Nephron progenitor cell (in vitro differentiated cells): ENCODE data around the gene ATP13A4.
"Not testable (repeated sequence)": the region's sequence is repeated elsewhere in the genome, so short reads cannot be mapped to it uniquely, and the experiment has no call there.

Experiments
- DNase-seq: peaks from one replicate; pipeline ENCODE4 v3.0.0; 2021
- H3K27ac Mint-ChIP-seq: 2 replicates; pipeline ENCODE4 v1.8.0; 2021; ENCODE audit warnings: mild to moderate bottlenecking, moderate library complexity, mixed read lengths
- H3K27me3 Mint-ChIP-seq: 2 replicates; pipeline ENCODE4 v1.8.0; 2021; ENCODE audit warnings: mild to moderate bottlenecking, low read depth, mixed read lengths; ENCODE audit not compliant: poor library complexity
- H3K36me3 Mint-ChIP-seq: 2 replicates; pipeline ENCODE4 v1.8.0; 2021; ENCODE audit warnings: low read depth, mixed read lengths
- H3K4me1 Mint-ChIP-seq: 2 replicates; pipeline ENCODE4 v1.8.0; 2021; ENCODE audit warnings: mixed read lengths
- H3K4me3 Mint-ChIP-seq: 2 replicates; pipeline ENCODE4 v1.8.0; 2021; ENCODE audit warnings: mild to moderate bottlenecking, moderate library complexity, mixed read lengths
- H3K9me3 Mint-ChIP-seq: 2 replicates; pipeline ENCODE4 v1.8.0; 2021; ENCODE audit warnings: mild to moderate bottlenecking, moderate library complexity, mixed read lengths
- CTCF ChIP-seq: fragments of 200-600 bp; sonication (generic); IDR thresholded peaks from 2 replicates; pipeline ENCODE4 v1.5.0; 2021; ENCODE audit warnings: antibody characterized with exemption

The ATP13A4 gene

GRCh38 chr3:193530231-193531165 lies 24.2 kb downstream of the ATP13A4 start:
- Mint-ChIP-seq H3K27me3 (peaks cover 10% of the 10 kb centered on the region), H3K27ac (no peak overlapping the region), H3K4me1 (no peaks in the 10 kb centered on the region), H3K4me3 (no peak overlapping the region), H3K36me3 (no peaks in the 10 kb centered on the region), H3K9me3 (no peaks in the 10 kb centered on the region)
- DNase-seq, result no peak
- no peak for TF ChIP-seq CTCF

GRCh38 chr3:193526085-193526484 lies 28.6 kb downstream of the ATP13A4 start:
- H3K27ac Mint-ChIP-seq, DNase-seq, H3K9me3 Mint-ChIP-seq, H3K4me3 Mint-ChIP-seq, H3K4me1 Mint-ChIP-seq, H3K36me3 Mint-ChIP-seq: not testable (repeated sequence)
- peaks cover 10% of the 10 kb centered on the region for H3K27me3 Mint-ChIP-seq

- no peak for TF ChIP-seq CTCF
- no peak overlapping the region for H3K27ac Mint-ChIP-seq
Measured at GRCh38 chr3:193522473-193522872, 32.2 kb downstream of the ATP13A4 start.

GRCh38 chr3:193520738-193521137 lies 34.0 kb downstream of the ATP13A4 start:
- DNase-seq, result no peak
- Mint-ChIP-seq H3K27me3 (peaks cover 10% of the 10 kb centered on the region), H3K4me1 (no peaks in the 10 kb centered on the region), H3K36me3 (no peaks in the 10 kb centered on the region), H3K4me3 (no peak overlapping the region), H3K9me3 (no peaks in the 10 kb centered on the region), H3K27ac (no peak overlapping the region)
- TF ChIP-seq CTCF, result no peak

More at GRCh38 chr3:193522473-193522872, 32.2 kb downstream of the ATP13A4 start:
- H3K9me3 Mint-ChIP-seq, result no peaks in the 10 kb centered on the region
- H3K4me3 Mint-ChIP-seq, result no peak overlapping the region
- H3K4me1 Mint-ChIP-seq, result no peaks in the 10 kb centered on the region
- DNase-seq, result no peak
- no peaks in the 10 kb centered on the region for H3K36me3 Mint-ChIP-seq
- H3K27me3 Mint-ChIP-seq, result peaks cover 10% of the 10 kb centered on the region

GRCh38 chr3:193515966-193516365 lies 38.7 kb downstream of the ATP13A4 start:
- Mint-ChIP-seq H3K4me1 (no peaks in the 10 kb centered on the region), H3K27ac (no peak overlapping the region)

GRCh38 chr3:193510154-193510553 lies 44.5 kb downstream of the ATP13A4 start:
- Mint-ChIP-seq H3K9me3 (no peaks in the 10 kb centered on the region), H3K36me3 (no peaks in the 10 kb centered on the region), H3K27me3 (peaks cover 3% of the 10 kb centered on the region), H3K4me3 (no peak overlapping the region), H3K4me1 (no peaks in the 10 kb centered on the region), H3K27ac (no peak overlapping the region)
- TF ChIP-seq CTCF, result no peak
- DNase-seq, result no peak

More at GRCh38 chr3:193515966-193516365, 38.7 kb downstream of the ATP13A4 start:
- H3K36me3 Mint-ChIP-seq, result no peaks in the 10 kb centered on the region
- H3K27me3 Mint-ChIP-seq, result peaks cover 10% of the 10 kb centered on the region
- no peak for DNase-seq
- H3K9me3 Mint-ChIP-seq, result no peaks in the 10 kb centered on the region
- H3K4me3 Mint-ChIP-seq, result no peak overlapping the region
- no peak for TF ChIP-seq CTCF
